Neural crest cell (in vitro differentiated cells): Measurements from ENCODE around the gene MESP2. TPM values are rescaled to one million over a fixed set of nuclear protein-coding genes. Genes with fewer than 3 reads are reported as not detected.

Source experiments
- DNase-seq: peaks from one replicate; pipeline ENCODE4 v3.0.0; 2021; ENCODE audit warnings: low read depth, mixed read lengths, low spot score
- H3K27ac Mint-ChIP-seq: one replicate; pipeline ENCODE4 v1.8.0; 2021; ENCODE audit warnings: mild to moderate bottlenecking, mixed read lengths; ENCODE audit not compliant: unreplicated experiment
- H3K27me3 Mint-ChIP-seq: 2 replicates; pipeline ENCODE4 v1.8.0; 2021; ENCODE audit warnings: low read depth, mild to moderate bottlenecking, mixed read lengths
- H3K36me3 Mint-ChIP-seq: 2 replicates; pipeline ENCODE4 v1.8.0; 2021; ENCODE audit warnings: low read depth, mild to moderate bottlenecking, mixed read lengths
- H3K4me1 Mint-ChIP-seq: 2 replicates; pipeline ENCODE4 v1.8.0; 2021; ENCODE audit warnings: mixed read lengths
- H3K4me3 Mint-ChIP-seq: one replicate; pipeline ENCODE4 v1.8.0; 2021; ENCODE audit warnings: mild to moderate bottlenecking, mixed read lengths
- H3K9me3 Mint-ChIP-seq: 2 replicates; pipeline ENCODE4 v1.8.0; 2021; ENCODE audit warnings: mixed read lengths
- CTCF ChIP-seq: fragments of 200-600 bp; sonication (generic); conservative IDR thresholded peaks from 2 replicates; pipeline ENCODE4 v1.5.0; 2021; ENCODE audit warnings: antibody characterized with exemption, mild to moderate bottlenecking
- total RNA-seq: library from RNA; stranded (reverse); gene quantifications from 2 replicates; pipeline ENCODE4 v1.2.1, GENCODE V29; 2021

Gene MESP2
- total RNA-seq, 1 donor from 2014 or later = 0.42 TPM

- Mint-ChIP-seq H3K36me3 (no peaks in the 10 kb centered on the region), H3K4me1 (no peaks in the 10 kb centered on the region), H3K4me3 (no peak overlapping the region), H3K27me3 (peaks cover 6% of the 10 kb centered on the region), H3K9me3 (no peaks in the 10 kb centered on the region), H3K27ac (no peak overlapping the region)
- no peak for TF ChIP-seq CTCF
- DNase-seq = no peak
Observed at GRCh38 chr15:89758283-89758682, 17.8 kb upstream of the MESP2 start.

- H3K4me1 Mint-ChIP-seq = no peaks in the 10 kb centered on the region
- no peaks in the 10 kb centered on the region for H3K36me3 Mint-ChIP-seq
- H3K27ac Mint-ChIP-seq = no peak overlapping the region
- H3K9me3 Mint-ChIP-seq = peaks cover 3% of the 10 kb centered on the region
- no peak for TF ChIP-seq CTCF
- no peak for DNase-seq
- peaks cover 3% of the 10 kb centered on the region for H3K27me3 Mint-ChIP-seq
- no peak overlapping the region for H3K4me3 Mint-ChIP-seq
Observed at GRCh38 chr15:89758981-89759380, 17.2 kb upstream of the MESP2 start.

GRCh38 chr15:89759835-89760234 lies 16.3 kb upstream of the MESP2 start:
- H3K9me3 Mint-ChIP-seq = peaks cover 3% of the 10 kb centered on the region
- DNase-seq = no peak
- no peak overlapping the region for H3K4me3 Mint-ChIP-seq
- no peaks in the 10 kb centered on the region for H3K27me3 Mint-ChIP-seq
- no peak for TF ChIP-seq CTCF
- no peaks in the 10 kb centered on the region for H3K36me3 Mint-ChIP-seq
- H3K27ac Mint-ChIP-seq = no peak overlapping the region
- no peaks in the 10 kb centered on the region for H3K4me1 Mint-ChIP-seq

- H3K27me3 Mint-ChIP-seq = no peaks in the 10 kb centered on the region
- peak; percentile 93 for TF ChIP-seq CTCF
- peak; percentile 91 for DNase-seq
- H3K27ac Mint-ChIP-seq = no peak overlapping the region
- no peaks in the 10 kb centered on the region for H3K36me3 Mint-ChIP-seq
- peaks cover 3% of the 10 kb centered on the region for H3K9me3 Mint-ChIP-seq
- no peak overlapping the region for H3K4me3 Mint-ChIP-seq
- no peaks in the 10 kb centered on the region for H3K4me1 Mint-ChIP-seq
Observed at GRCh38 chr15:89760303-89761008, 15.7 kb upstream of the MESP2 start.

- TF ChIP-seq CTCF = no peak
- no peak for DNase-seq
- Mint-ChIP-seq H3K9me3 (peaks cover 3% of the 10 kb centered on the region), H3K27me3 (no peaks in the 10 kb centered on the region), H3K4me1 (no peaks in the 10 kb centered on the region), H3K36me3 (no peaks in the 10 kb centered on the region), H3K27ac (peak overlapping the region; percentile 52), H3K4me3 (no peak overlapping the region)
Observed at GRCh38 chr15:89761009-89761831, 14.9 kb upstream of the MESP2 start.
